ENCODE measurements around the gene NAT9.

The NAT9 gene

DNA sequence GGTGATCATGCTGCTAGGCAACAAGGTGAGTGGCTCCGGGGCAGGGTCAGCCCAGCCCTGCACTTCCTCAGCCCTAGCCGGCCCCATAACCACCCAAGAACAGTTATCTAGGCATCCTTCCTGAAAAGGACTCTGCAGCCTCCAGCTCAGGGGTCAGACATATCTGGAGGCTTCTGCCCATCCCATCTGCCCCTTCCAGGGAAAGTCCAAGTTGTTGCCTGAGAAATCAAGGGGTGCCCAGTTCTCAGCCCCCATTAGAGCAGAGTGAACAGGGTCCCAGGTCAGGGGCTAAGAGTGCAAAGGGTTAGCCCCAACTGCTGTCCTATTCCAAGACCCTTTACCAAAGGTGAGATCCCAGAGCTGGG lies 31.8 kb downstream of the NAT9 start:
- POLR2A ChIA-PET: no interaction called here
- TF ChIP-seq, protein P1, sequence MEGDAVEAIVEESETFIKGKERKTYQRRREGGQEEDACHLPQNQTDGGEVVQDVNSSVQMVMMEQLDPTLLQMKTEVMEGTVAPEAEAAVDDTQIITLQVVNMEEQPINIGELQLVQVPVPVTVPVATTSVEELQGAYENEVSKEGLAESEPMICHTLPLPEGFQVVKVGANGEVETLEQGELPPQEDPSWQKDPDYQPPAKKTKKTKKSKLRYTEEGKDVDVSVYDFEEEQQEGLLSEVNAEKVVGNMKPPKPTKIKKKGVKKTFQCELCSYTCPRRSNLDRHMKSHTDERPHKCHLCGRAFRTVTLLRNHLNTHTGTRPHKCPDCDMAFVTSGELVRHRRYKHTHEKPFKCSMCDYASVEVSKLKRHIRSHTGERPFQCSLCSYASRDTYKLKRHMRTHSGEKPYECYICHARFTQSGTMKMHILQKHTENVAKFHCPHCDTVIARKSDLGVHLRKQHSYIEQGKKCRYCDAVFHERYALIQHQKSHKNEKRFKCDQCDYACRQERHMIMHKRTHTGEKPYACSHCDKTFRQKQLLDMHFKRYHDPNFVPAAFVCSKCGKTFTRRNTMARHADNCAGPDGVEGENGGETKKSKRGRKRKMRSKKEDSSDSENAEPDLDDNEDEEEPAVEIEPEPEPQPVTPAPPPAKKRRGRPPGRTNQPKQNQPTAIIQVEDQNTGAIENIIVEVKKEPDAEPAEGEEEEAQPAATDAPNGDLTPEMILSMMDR (IDR thresholded peaks at IDR 0.05; ENCODE audit: control extremely low read depth, extremely low read depth, low read depth, missing control alignments): no peak
- no peak for DNase-seq (ENCODE audit: extremely low spot score)
- CTCF ChIA-PET: interaction anchor here (0.6 to 4.4 kb wide), 22 partner anchors 7 to 217 kb away, joined by 3 to 88 read pairs (median 7); partner anchors contain the start of genes FDXR, NAT9 and RAB37

DNA sequence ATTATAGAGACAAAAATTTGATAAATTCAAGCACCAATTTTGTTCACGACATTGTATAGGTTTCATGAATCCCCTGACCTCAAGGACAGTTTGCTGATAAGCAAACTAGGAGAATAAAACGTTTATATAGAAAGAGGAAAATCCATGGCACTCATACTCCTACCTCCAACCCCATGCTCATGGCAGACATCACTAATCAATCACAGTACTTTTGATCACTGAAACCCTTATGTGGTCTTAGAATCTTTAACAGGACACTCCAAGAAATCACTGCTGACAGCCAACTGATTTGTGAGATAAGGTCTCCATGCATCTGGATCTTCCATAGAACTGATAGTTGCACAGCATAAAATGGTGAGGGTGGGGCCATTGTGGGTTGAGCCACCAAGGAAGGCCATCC lies 32.4 kb downstream of the NAT9 start:
- no peak for DNase-seq (ENCODE audit: extremely low spot score)
- TF ChIP-seq, protein P1 (IDR thresholded peaks at IDR 0.05; ENCODE audit: control extremely low read depth, extremely low read depth, low read depth, missing control alignments): no peak
- CTCF ChIA-PET: interaction anchor here (0.9 to 4.0 kb wide), 14 partner anchors 10 to 218 kb away, joined by 3 to 88 read pairs (median 9); partner anchors contain the start of gene NAT9
- POLR2A ChIA-PET: no interaction called here

DNA sequence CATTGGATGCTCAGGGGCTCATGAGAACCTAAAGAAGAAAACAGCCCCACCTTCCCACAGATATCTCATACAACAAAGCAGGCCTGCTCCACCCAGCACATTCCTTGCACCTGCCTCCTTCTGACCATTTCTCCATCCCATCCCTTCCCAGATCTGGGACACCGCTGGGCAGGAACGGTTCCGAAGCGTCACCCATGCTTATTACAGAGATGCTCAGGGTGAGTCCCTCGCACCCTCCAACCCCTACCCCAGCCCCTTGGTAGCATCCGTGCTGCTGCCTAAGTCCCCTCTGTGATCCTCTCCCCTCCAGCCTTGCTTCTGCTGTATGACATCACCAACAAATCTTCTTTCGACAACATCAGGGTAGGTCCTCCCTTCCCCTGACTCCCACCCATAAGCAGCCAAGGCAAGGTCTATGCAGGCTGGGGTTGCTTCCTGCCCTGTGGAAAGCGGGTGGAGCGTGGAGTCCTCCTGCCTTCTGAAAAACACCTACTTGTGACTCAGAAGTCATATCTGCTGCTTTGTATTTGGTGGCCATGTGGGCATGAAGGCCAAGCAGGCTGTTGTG lies 33.1 kb downstream of the NAT9 start:
- ChIA-PET CTCF (interaction anchor here (0.9 to 2.8 kb wide), 6 partner anchors 28 to 177 kb away, joined by 3 to 18 read pairs (median 6); no protein-coding TSS in a partner anchor), POLR2A (no interaction called here)
- no peak for DNase-seq (ENCODE audit: extremely low spot score)
- TF ChIP-seq, protein P1 (IDR thresholded peaks at IDR 0.05; ENCODE audit: control extremely low read depth, extremely low read depth, low read depth, missing control alignments): no peak

DNA sequence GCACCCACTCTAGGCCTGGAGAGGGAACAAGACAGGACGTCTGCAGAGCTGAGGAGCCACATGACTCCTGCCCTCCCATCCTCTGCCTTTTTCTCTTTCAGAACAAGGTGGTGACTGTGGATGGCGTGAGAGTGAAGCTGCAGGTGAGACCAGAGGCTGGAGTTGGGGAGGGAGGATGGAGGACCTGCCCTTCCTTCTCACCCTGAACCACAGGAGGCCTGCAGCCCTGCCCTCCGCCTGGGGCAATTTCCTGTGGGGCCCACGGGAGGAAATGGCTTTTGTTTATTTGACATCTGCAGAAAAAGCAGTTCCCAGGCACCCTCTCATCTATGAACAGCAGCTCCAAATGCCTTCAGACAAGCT lies 34.0 kb downstream of the NAT9 start:
- ChIA-PET POLR2A (no interaction called here), CTCF (interaction anchor here (0.9 to 2.8 kb wide), 9 partner anchors 14 to 374 kb away, joined by 3 to 18 read pairs (median 4); no protein-coding TSS in a partner anchor)
- peak; percentile 62 for DNase-seq (ENCODE audit: extremely low spot score)
- TF ChIP-seq, protein P1 (IDR thresholded peaks at IDR 0.05; ENCODE audit: control extremely low read depth, extremely low read depth, low read depth, missing control alignments): no peak

DNA sequence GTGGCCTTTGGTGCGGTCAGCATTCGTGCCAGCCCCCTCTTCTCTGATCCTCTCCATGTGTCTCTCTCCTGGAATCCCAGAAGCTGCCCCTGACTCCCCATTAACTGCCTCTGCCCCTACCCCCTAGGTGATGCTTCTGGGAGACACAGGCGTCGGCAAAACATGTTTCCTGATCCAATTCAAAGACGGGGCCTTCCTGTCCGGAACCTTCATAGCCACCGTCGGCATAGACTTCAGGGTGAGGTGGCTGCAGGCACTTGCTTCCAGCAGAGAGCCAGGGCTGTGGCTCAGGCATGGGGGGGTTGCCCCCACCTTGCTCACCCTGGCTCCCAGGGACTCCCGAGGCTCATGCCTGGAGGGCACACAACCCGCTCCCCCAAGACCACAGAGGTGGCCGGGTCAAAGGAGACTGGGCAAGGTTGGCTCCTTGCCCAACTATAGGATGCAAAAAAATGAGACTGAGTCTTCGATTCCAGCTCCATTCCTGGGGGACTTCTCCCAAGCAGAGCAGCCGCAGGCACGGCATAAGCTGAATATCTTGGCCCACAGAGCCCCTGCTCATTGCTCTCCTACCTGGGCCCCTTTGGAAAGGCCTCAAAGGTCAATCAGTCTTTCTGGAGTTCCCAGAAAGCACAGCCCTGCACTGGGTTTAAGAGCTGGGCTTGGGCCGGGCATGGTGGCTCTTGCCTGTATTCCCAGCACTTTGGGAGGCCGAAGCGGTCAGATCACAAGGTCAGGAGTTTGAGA lies 35.3 kb downstream of the NAT9 start:
- TF ChIP-seq, protein P1 (IDR thresholded peaks at IDR 0.05; ENCODE audit: control extremely low read depth, extremely low read depth, low read depth, missing control alignments): no peak
- no peak for DNase-seq (ENCODE audit: extremely low spot score)
- ChIA-PET CTCF (interaction anchor here (1.1 to 5.4 kb wide), 8 partner anchors 15 to 373 kb away, joined by 3 to 38 read pairs (median 7); no protein-coding TSS in a partner anchor), POLR2A (no interaction called here)

DNA sequence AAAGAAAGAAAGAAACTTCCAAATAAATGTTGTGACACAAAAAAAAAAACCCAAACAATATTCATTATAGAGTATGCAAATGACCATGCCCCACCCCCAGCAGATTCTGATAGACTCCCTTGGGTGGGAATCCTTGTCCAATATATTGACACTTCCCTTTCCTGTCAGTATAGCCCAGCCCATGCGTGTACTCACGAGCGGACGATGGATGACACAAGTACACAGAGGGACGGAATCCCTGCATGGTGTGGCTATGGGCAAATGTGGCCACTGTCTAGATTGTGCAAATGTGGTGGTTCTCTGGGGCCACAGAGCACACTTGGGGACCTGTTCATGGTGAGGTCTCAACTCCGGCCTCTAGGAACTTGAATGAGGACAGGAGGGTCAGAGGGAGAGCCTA lies 36.0 kb downstream of the NAT9 start:
- DNase-seq (ENCODE audit: extremely low spot score): no peak
- POLR2A ChIA-PET: no interaction called here
- CTCF ChIA-PET: interaction anchor here (5.4 kb wide), 1 partner anchor 124 kb away, joined by 38 read pairs; no protein-coding TSS in a partner anchor
- TF ChIP-seq, protein P1 (IDR thresholded peaks at IDR 0.05; ENCODE audit: control extremely low read depth, extremely low read depth, low read depth, missing control alignments): no peak

Measured in GM10248 (cell line).